Left colon (tissue), 2 donors: ENCODE measurements around the gene GPATCH4. TPM values are rescaled to one million over a fixed set of nuclear protein-coding genes. Genes with fewer than 3 reads are reported as not detected.
"Not testable (repeated sequence)": the region's sequence is repeated elsewhere in the genome, so short reads cannot be mapped to it uniquely, and the experiment has no call there.

Experiments
- ATAC-seq: fragments of 200-7000 bp; cut with Tn5 transposase; one replicate; pipeline ENCODE4 v1.9.1; 2020; ENCODE audit warnings: mild to moderate bottlenecking, moderate library complexity
- DNase-seq, 2 donors: peaks; one replicate each; pipeline ENCODE4 v3.0.0-alpha.2; 2020
- intact Hi-C, 2 donors: fragments of 100-400 bp; cut with DNase I in 1 of 2; cut with micrococcal nuclease in 1 of 2; formaldehyde crosslinking; loops; one replicate each; pipeline versions ENCODE4 v1.11.2 to v1.14.0; 2022; cut with DNase I, micrococcal nuclease
- total RNA-seq, 2 donors: library from RNA; stranded (reverse); fragmentation: NEBNext Ultra II Directional; extraction: Animal tissue kit (Norgen Biotek cat#: 25700); gene quantifications; one replicate each; pipeline ENCODE4 v1.2.1, GENCODE V29; 2021
- donor health status: DM: no; HTN: no; CAD: no.
- donor health status: DM: yes; HTN: yes; CAD: no.

The GPATCH4 gene
- total RNA-seq, 2 donors from 2014 or later, result 13.8 to 20.1 TPM

- DNase-seq, ATAC-seq, intact Hi-C loops: not testable (repeated sequence)
Observed at GRCh38 chr1:156631152-156631551, 29.9 kb upstream of the GPATCH4 start.

GRCh38 chr1:156629823-156630449 lies 28.7 kb upstream of the GPATCH4 start:
- intact Hi-C loops, result no loop called here
- no peak for DNase-seq
- no peak for ATAC-seq

GRCh38 chr1:156627313-156627880 lies 26.1 kb upstream of the GPATCH4 start:
- DNase-seq, result peak in 1 of 2 donors; percentile 51
- ATAC-seq, result peak; percentile 11
- intact Hi-C loops, result no loop called here

GRCh38 chr1:156626079-156626438 lies 24.8 kb upstream of the GPATCH4 start:
- no peak for DNase-seq
- ATAC-seq, result no peak
- intact Hi-C loops, result no loop called here

- intact Hi-C loops, result no loop called here
- peak; percentile 65 for ATAC-seq
Observed at GRCh38 chr1:156625436-156626078, 24.3 kb upstream of the GPATCH4 start.

GRCh38 chr1:156624814-156625435 lies 23.6 kb upstream of the GPATCH4 start:
- intact Hi-C loops, result no loop called here
- ATAC-seq (peak; percentile 24), DNase-seq (no peak)

More at GRCh38 chr1:156625436-156626078, 24.3 kb upstream of the GPATCH4 start:
- DNase-seq, result peak in 1 of 2 donors; percentile 67

GRCh38 chr1:156623946-156624813 lies 22.9 kb upstream of the GPATCH4 start:
- DNase-seq, result peak in 1 of 2 donors; percentile 54
- ATAC-seq, result peak; percentile 71
- intact Hi-C loops, result no loop called here

GRCh38 chr1:156622581-156623297 lies 21.5 kb upstream of the GPATCH4 start:
- DNase-seq (no peak), ATAC-seq (no peak)
- intact Hi-C loops, result no loop called here

- intact Hi-C loops, result no loop called here
- DNase-seq (no peak), ATAC-seq (no peak)
Observed at GRCh38 chr1:156619582-156619955, 18.3 kb upstream of the GPATCH4 start.

GRCh38 chr1:156618853-156619581 lies 17.7 kb upstream of the GPATCH4 start, which contains the start of gene HAPLN2:
Gene HAPLN2 (plus strand): TSS chr1:156619415. CDS start chr1:156623491, 4,076 bp downstream.
- DNase-seq, result peak in 1 of 2 donors; percentile 19
- ATAC-seq, result no peak
- intact Hi-C loops, result no loop called here

- DNase-seq, result peak in 1 of 2 donors; percentile 53
- ATAC-seq, result peak; percentile 26
- intact Hi-C loops, result no loop called here
Observed at GRCh38 chr1:156616463-156616862, 15.2 kb upstream of the GPATCH4 start.

GRCh38 chr1:156615946-156616345 lies 14.7 kb upstream of the GPATCH4 start:
- no peak for ATAC-seq
- no peak for DNase-seq
- intact Hi-C loops, result no loop called here

- no peak for ATAC-seq
- no peak for DNase-seq
- intact Hi-C loops, result no loop called here
Observed at GRCh38 chr1:156612666-156613065, 11.4 kb upstream of the GPATCH4 start.

- DNase-seq, ATAC-seq, intact Hi-C loops: not testable (repeated sequence)
Observed at GRCh38 chr1:156610072-156610471, 8.8 kb upstream of the GPATCH4 start.

GRCh38 chr1:156608981-156609380 lies 7.7 kb upstream of the GPATCH4 start:
- ATAC-seq, result peak; percentile 86
- DNase-seq, result peak in 1 of 2 donors; percentile 63
- intact Hi-C loops, result loop anchor here in 1 of 2 donors (10.0 kb wide), 1 partner anchor 224 kb away; no protein-coding TSS in a partner anchor

- ATAC-seq (peak; percentile 95), DNase-seq (peak in 1 of 2 donors; percentile 51)
- intact Hi-C loops, result loop anchor here in 1 of 2 donors (10.0 kb wide), 1 partner anchor 223 kb away; no protein-coding TSS in a partner anchor
Observed at GRCh38 chr1:156608036-156608674, 6.9 kb upstream of the GPATCH4 start.

- not testable (repeated sequence) for ATAC-seq, DNase-seq
- intact Hi-C loops, result loop anchor here in 1 of 2 donors (10.0 kb wide), 1 partner anchor 223 kb away; no protein-coding TSS in a partner anchor
Observed at GRCh38 chr1:156607344-156607743, 6.1 kb upstream of the GPATCH4 start.
